ENCODE data around the gene UBE2E1.

- TF ChIP-seq RAD21 (IDR thresholded peaks at IDR 0.05; ENCODE audit: low read length) (no peak), RFX5 (IDR thresholded peaks at IDR 0.05; ENCODE audit: low read depth, low read length) (no peak), CEBPB (IDR thresholded peaks at IDR 0.05; ENCODE audit: low read depth, low read length) (no peak), CTCF (conservative IDR thresholded peaks at IDR 0.05; ENCODE audit: low read depth, low read length) (no peak), MXI1 (IDR thresholded peaks at IDR 0.05; ENCODE audit: borderline replicate concordance, low read depth, low read length) (no peak), POLR2A (IDR thresholded peaks at IDR 0.05; ENCODE audit: low read depth, low read length) (no peak), BHLHE40 (IDR thresholded peaks at IDR 0.05; ENCODE audit: low read depth, low read length) (no peak)
These were observed 31.5 kb downstream of the UBE2E1 start for GRCh38 chr3:23837286-23837685.
